Measurements from ENCODE around the gene TTC19. TPM values are rescaled to one million over a fixed set of nuclear protein-coding genes. Genes with fewer than 3 reads are reported as not detected.

TTC19 gene
- total and polyA plus RNA-seq, 4 donors = 16.1 to 29.8 (median 24.6) TPM

DNA sequence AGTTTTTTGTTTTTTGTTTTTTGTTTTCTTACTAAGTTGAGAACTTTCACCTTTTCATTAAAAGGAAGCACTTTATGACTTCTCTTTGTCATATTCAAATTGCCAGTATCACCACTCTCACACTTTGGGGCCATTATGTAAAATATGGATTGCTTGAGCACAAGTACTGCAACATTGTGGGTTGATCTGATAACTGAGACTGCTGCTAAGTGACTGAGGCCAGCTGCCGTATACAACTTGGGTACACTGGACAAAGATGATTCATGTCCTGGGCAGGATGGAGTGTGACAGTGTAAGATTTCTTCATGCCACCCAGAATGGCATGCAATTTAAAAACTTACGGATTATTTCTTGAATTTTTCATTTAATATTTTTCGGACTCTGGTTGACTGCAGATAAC lies 7.8 kb downstream of the TTC19 start:
- TF ChIP-seq TAF1 (conservative IDR thresholded peaks at IDR 0.05) = no peak
- Histone ChIP-seq H3K4me3 (ENCODE audit: low read depth in 1 of 3, low read length in 3 of 3) (no peak overlapping the region), H3K9ac (ENCODE audit: low read depth in 1 of 2, low read length in 2 of 2) (no peak overlapping the region), H3K27me3 (ENCODE audit: control insufficient read depth in 4 of 4, insufficient read depth in 4 of 4, low read length in 3 of 4) (no peaks in the 10 kb centered on the region), H3K9me3 (ENCODE audit: control insufficient read depth in 4 of 4, low read length in 3 of 4) (no peaks in the 10 kb centered on the region), H3K4me1 (ENCODE audit: control insufficient read depth in 4 of 4, insufficient read depth in 4 of 4, low read length in 3 of 4) (peaks cover 3 to 12% (median 6%) of the 10 kb centered on the region in 4 donors), H3K36me3 (ENCODE audit: control insufficient read depth in 4 of 4, insufficient read depth in 3 of 4, low read depth in 1 of 4, low read length in 3 of 4) (peaks cover 7 to 68% (median 56%) of the 10 kb centered on the region in 4 donors), H3K27ac (ENCODE audit: low read depth in 1 of 2, low read length in 2 of 2) (no peak overlapping the region)
- WGBS = 95% methylated on average over 3 of the region's 3 CpGs
- DNase-seq (ENCODE audit: low spot score) = no peak

DNA sequence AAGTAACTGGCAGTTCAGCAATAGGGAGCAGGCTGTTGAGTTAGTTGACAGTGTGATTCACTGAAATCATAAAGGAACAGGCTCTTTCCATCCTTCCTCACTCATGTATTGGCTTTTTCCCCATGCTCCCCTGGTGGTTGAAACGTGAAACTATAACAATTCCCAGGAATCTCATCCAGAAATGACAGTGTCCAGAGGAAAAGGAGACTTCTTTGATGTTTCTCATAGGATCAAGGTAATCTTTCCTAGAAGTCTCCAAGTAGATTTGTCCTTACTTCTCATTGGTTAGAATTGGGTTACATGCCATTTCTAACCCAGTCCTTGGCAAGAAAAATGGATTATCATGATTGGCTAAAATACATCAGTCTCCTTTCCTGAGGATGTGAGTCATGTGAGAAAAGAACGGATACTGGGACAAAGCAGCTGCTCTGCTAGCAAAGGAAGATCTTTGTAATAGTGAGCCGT lies 14.4 kb downstream of the TTC19 start:
- peaks cover 0 to 14% (median 9%) of the 10 kb centered on the region in 4 donors for H3K36me3 ChIP-seq (ENCODE audit: control insufficient read depth in 4 of 4, insufficient read depth in 3 of 4, low read depth in 1 of 4, low read length in 3 of 4)
- H3K27me3 ChIP-seq (ENCODE audit: control insufficient read depth in 4 of 4, insufficient read depth in 4 of 4, low read length in 3 of 4) = no peaks in the 10 kb centered on the region
- H3K9ac ChIP-seq (ENCODE audit: low read depth in 1 of 2, low read length in 2 of 2) = no peak overlapping the region
- H3K4me3 ChIP-seq (ENCODE audit: low read depth in 1 of 3, low read length in 3 of 3) = no peak overlapping the region
- no peak for DNase-seq (ENCODE audit: low spot score)
- H3K27ac ChIP-seq (ENCODE audit: low read depth in 1 of 2, low read length in 2 of 2) = peak overlapping the region in 1 of 2 donors; percentile 28
- no peaks in the 10 kb centered on the region for H3K9me3 ChIP-seq (ENCODE audit: control insufficient read depth in 4 of 4, low read length in 3 of 4)
- peaks cover 3 to 12% (median 6%) of the 10 kb centered on the region in 4 donors for H3K4me1 ChIP-seq (ENCODE audit: control insufficient read depth in 4 of 4, insufficient read depth in 4 of 4, low read length in 3 of 4)
- TF ChIP-seq, protein P1, sequence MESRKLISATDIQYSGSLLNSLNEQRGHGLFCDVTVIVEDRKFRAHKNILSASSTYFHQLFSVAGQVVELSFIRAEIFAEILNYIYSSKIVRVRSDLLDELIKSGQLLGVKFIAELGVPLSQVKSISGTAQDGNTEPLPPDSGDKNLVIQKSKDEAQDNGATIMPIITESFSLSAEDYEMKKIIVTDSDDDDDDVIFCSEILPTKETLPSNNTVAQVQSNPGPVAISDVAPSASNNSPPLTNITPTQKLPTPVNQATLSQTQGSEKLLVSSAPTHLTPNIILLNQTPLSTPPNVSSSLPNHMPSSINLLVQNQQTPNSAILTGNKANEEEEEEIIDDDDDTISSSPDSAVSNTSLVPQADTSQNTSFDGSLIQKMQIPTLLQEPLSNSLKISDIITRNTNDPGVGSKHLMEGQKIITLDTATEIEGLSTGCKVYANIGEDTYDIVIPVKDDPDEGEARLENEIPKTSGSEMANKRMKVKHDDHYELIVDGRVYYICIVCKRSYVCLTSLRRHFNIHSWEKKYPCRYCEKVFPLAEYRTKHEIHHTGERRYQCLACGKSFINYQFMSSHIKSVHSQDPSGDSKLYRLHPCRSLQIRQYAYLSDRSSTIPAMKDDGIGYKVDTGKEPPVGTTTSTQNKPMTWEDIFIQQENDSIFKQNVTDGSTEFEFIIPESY (IDR thresholded peaks at IDR 0.05) = no peak
- no peak for TF ChIP-seq TAF1 (conservative IDR thresholded peaks at IDR 0.05)
- TF ChIP-seq HNF4G (IDR thresholded peaks at IDR 0.05) = no peak
- peak in 1 of 2 donors; percentile 56 for TF ChIP-seq RAD21 (IDR thresholded peaks at IDR 0.05)
- no peak for TF ChIP-seq RXRA (IDR thresholded peaks at IDR 0.05)
- no peak for TF ChIP-seq FOXA1 (IDR thresholded peaks at IDR 0.05)
- TF ChIP-seq JUND (IDR thresholded peaks at IDR 0.05) = no peak
- TF ChIP-seq, protein P2, sequence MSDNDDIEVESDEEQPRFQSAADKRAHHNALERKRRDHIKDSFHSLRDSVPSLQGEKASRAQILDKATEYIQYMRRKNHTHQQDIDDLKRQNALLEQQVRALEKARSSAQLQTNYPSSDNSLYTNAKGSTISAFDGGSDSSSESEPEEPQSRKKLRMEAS (IDR thresholded peaks at IDR 0.05) = no peak
- TF ChIP-seq, protein P3, sequence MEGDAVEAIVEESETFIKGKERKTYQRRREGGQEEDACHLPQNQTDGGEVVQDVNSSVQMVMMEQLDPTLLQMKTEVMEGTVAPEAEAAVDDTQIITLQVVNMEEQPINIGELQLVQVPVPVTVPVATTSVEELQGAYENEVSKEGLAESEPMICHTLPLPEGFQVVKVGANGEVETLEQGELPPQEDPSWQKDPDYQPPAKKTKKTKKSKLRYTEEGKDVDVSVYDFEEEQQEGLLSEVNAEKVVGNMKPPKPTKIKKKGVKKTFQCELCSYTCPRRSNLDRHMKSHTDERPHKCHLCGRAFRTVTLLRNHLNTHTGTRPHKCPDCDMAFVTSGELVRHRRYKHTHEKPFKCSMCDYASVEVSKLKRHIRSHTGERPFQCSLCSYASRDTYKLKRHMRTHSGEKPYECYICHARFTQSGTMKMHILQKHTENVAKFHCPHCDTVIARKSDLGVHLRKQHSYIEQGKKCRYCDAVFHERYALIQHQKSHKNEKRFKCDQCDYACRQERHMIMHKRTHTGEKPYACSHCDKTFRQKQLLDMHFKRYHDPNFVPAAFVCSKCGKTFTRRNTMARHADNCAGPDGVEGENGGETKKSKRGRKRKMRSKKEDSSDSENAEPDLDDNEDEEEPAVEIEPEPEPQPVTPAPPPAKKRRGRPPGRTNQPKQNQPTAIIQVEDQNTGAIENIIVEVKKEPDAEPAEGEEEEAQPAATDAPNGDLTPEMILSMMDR (IDR thresholded peaks at IDR 0.05; ENCODE audit: low read depth, low read length, missing input control) = peak; percentile 38
- TF ChIP-seq FOXA2 (IDR thresholded peaks at IDR 0.05) = no peak
- TF ChIP-seq, protein P4, sequence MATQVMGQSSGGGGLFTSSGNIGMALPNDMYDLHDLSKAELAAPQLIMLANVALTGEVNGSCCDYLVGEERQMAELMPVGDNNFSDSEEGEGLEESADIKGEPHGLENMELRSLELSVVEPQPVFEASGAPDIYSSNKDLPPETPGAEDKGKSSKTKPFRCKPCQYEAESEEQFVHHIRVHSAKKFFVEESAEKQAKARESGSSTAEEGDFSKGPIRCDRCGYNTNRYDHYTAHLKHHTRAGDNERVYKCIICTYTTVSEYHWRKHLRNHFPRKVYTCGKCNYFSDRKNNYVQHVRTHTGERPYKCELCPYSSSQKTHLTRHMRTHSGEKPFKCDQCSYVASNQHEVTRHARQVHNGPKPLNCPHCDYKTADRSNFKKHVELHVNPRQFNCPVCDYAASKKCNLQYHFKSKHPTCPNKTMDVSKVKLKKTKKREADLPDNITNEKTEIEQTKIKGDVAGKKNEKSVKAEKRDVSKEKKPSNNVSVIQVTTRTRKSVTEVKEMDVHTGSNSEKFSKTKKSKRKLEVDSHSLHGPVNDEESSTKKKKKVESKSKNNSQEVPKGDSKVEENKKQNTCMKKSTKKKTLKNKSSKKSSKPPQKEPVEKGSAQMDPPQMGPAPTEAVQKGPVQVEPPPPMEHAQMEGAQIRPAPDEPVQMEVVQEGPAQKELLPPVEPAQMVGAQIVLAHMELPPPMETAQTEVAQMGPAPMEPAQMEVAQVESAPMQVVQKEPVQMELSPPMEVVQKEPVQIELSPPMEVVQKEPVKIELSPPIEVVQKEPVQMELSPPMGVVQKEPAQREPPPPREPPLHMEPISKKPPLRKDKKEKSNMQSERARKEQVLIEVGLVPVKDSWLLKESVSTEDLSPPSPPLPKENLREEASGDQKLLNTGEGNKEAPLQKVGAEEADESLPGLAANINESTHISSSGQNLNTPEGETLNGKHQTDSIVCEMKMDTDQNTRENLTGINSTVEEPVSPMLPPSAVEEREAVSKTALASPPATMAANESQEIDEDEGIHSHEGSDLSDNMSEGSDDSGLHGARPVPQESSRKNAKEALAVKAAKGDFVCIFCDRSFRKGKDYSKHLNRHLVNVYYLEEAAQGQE (IDR thresholded peaks at IDR 0.05) = no peak
- WGBS = 64% methylated on average over 3 of the region's 3 CpGs

Measured in liver (tissue), 9 donors.